Endothelial cell of umbilical vein (primary cell): ENCODE measurements around the gene ST6GALNAC2. TPM values are rescaled to one million over a fixed set of nuclear protein-coding genes. Genes with fewer than 3 reads are reported as not detected.

Experiments
- BruUV-seq: library from RNA; stranded (reverse); fragments of 400-500 nt; replicated peaks from 2 replicates; lab custom pipeline; 2021; lab: Mats Ljungman, UMichigan
- CTCF ChIA-PET: fragments of 300-600, 350-600 bp; sonication (Branson Sonifier 250); formaldehyde crosslinking; loops from one replicate; lab custom pipeline; 2021; ENCODE audit warnings: antibody characterized with exemption, inconsistent platforms; lab: Charles Lee
- POLR2A ChIA-PET: fragments of 300-600, 350-600 bp; sonication (Branson Sonifier 250); formaldehyde crosslinking; loops from one replicate; lab custom pipeline; 2021; ENCODE audit warnings: antibody characterized with exemption, inconsistent platforms; lab: Charles Lee
- DNase-seq: peaks from one replicate; pipeline ENCODE4 v3.0.0-alpha.2; 2011; ENCODE audit warnings: low read depth, low spot score
- FAIRE-seq: peaks from 2 replicates; lab custom pipeline; 2011; peaks lifted over from hg19 to GRCh38; lab: Jason Lieb, UNC
- H2AFZ ChIP-seq: 2 replicates; pipeline ENCODE4 v1.6.0; 2012; ENCODE audit warnings: low read depth, low read length, control low read depth, inconsistent platforms
- H3K27ac ChIP-seq: 2 replicates; pipeline ENCODE4 v1.5.1; 2011; ENCODE audit warnings: low read depth, mild to moderate bottlenecking, control low read depth, low read length, moderate library complexity; ENCODE audit not compliant: insufficient read depth
- H3K27me3 ChIP-seq, 2 experiments: 2 replicates each; pipeline versions ENCODE4 v1.6.0 to v1.6.1; 2011; ENCODE audit warnings: low read length in 2 of 2, mixed read lengths in 1 of 2; ENCODE audit not compliant: control insufficient read depth in 2 of 2, insufficient read depth in 2 of 2
- H3K36me3 ChIP-seq, 2 experiments: 2 replicates in 1 of 2; 3 replicates in 1 of 2; pipeline ENCODE4 v1.5.1; 2011; ENCODE audit warnings: low read length in 2 of 2, mild to moderate bottlenecking in 1 of 2, moderate library complexity in 1 of 2; ENCODE audit not compliant: control insufficient read depth in 2 of 2, insufficient read depth in 2 of 2; ENCODE audit errors: extremely low read depth in 1 of 2
- H3K4me1 ChIP-seq: 3 replicates; pipeline ENCODE4 v1.5.1; 2011; ENCODE audit warnings: mild to moderate bottlenecking, low read length; ENCODE audit not compliant: control insufficient read depth, insufficient read depth; ENCODE audit errors: extremely low read depth
- H3K4me2 ChIP-seq: 2 replicates; pipeline ENCODE4 v1.6.1; 2011; ENCODE audit warnings: low read length, control low read depth, mixed read lengths; ENCODE audit not compliant: insufficient read depth
- H3K4me3 ChIP-seq, 3 experiments: fragments of 200-600 bp in 1 of 3; sonication (generic), shearing (Covaris generic) in 1 of 3; replicated peaks in 1 of 3; 2 replicates each; pipeline ENCODE4 v1.5.1; 2011 to 2016; ENCODE audit warnings: control low read depth in 3 of 3, low read length in 3 of 3, mild to moderate bottlenecking in 2 of 3, inconsistent platforms in 1 of 3, low read depth in 1 of 3, moderate library complexity in 1 of 3; ENCODE audit not compliant: insufficient read depth in 1 of 3
- H3K79me2 ChIP-seq: 2 replicates; pipeline ENCODE4 v1.6.0; 2012; ENCODE audit warnings: low read length, inconsistent platforms; ENCODE audit not compliant: control insufficient read depth, insufficient read depth
- H3K9ac ChIP-seq: replicated peaks from 2 replicates; pipeline ENCODE3; 2011; ENCODE audit warnings: low read length, control low read depth; ENCODE audit not compliant: insufficient read depth; ENCODE audit errors: extremely low read depth
- H3K9me1 ChIP-seq: replicated peaks from 3 replicates; pipeline ENCODE4 v1.6.0; 2011; ENCODE audit warnings: mild to moderate bottlenecking, low read length; ENCODE audit not compliant: control insufficient read depth, insufficient read depth; ENCODE audit errors: extremely low read depth
- H3K9me3 ChIP-seq: replicated peaks from 2 replicates; pipeline ENCODE4 v1.5.1; 2012; ENCODE audit warnings: low read length, inconsistent platforms; ENCODE audit not compliant: control insufficient read depth, insufficient read depth
- H4K20me1 ChIP-seq: replicated peaks from 2 replicates; pipeline ENCODE3; 2011; ENCODE audit warnings: mild to moderate bottlenecking, low read length; ENCODE audit not compliant: control insufficient read depth, insufficient read depth; ENCODE audit errors: extremely low read depth
- EZH2 ChIP-seq: IDR thresholded peaks from 2 replicates; pipeline ENCODE4 v1.6.1; 2012; ENCODE audit warnings: borderline replicate concordance, low read depth, mild to moderate bottlenecking, moderate library complexity, low read length, inconsistent platforms; ENCODE audit not compliant: severe bottlenecking
- FOS ChIP-seq: IDR thresholded peaks from 2 replicates; pipeline ENCODE4 v1.6.1; 2011; ENCODE audit warnings: mild to moderate bottlenecking, low read length, moderate library complexity, borderline replicate concordance; ENCODE audit not compliant: insufficient read depth
- GATA2 ChIP-seq: IDR thresholded peaks from 2 replicates; pipeline ENCODE4 v1.7.0; 2011; ENCODE audit warnings: low read depth, mild to moderate bottlenecking, moderate library complexity, mixed read lengths, low read length; ENCODE audit not compliant: insufficient read length, insufficient read depth
- JUN ChIP-seq: IDR thresholded peaks from 2 replicates; pipeline ENCODE4 v1.6.1; 2011; ENCODE audit warnings: borderline replicate concordance, low read depth; ENCODE audit not compliant: insufficient read length, insufficient read depth
- MYC ChIP-seq: IDR thresholded peaks from one replicate; pipeline ENCODE4 v1.6.1; 2011; ENCODE audit warnings: mild to moderate bottlenecking, low read depth, low read length
- POLR2A ChIP-seq: IDR thresholded peaks from 2 replicates; pipeline ENCODE4 v1.6.1; 2012; ENCODE audit warnings: low read depth, mild to moderate bottlenecking, control low read depth, low read length
- POLR2AphosphoS5 ChIP-seq: IDR thresholded peaks from 2 replicates; pipeline ENCODE4 v1.6.1; 2012; ENCODE audit warnings: low read depth, mild to moderate bottlenecking, control low read depth, low read length, moderate library complexity; ENCODE audit not compliant: insufficient read depth
- dilution Hi-C: fragments of 300-500 bp; cut with MboI; formaldehyde crosslinking; loops from one replicate; pipeline ENCODE4 v1.15.0; 2019; ENCODE audit warnings: low sequenced_read_pairs; ENCODE audit not compliant: extremely low pct_ligation_motif_present
- intact Hi-C: fragments of 100-400 bp; cut with micrococcal nuclease; formaldehyde crosslinking; loops from one replicate; pipeline ENCODE4 v1.10.0; 2022
- polyA plus RNA-seq, 4 experiments: library from polyadenylated mRNA; depleted of rRNA in 3 of 4; stranded (reverse) in 3 of 4; unstranded in 1 of 4; fragments of >200 nt; gene quantifications; 2 replicates each; pipeline versions ENCODE4 v1.2.1 to v1.2.3, GENCODE V29; 2011 to 2012; ENCODE audit warnings: missing spikeins in 1 of 4
- total RNA-seq: library from RNA; stranded (reverse); gene quantifications from 2 replicates; pipeline ENCODE4 v1.2.3, GENCODE V29; 2021
- TF ChIP-seq, protein P1 (sequence below): IDR thresholded peaks from 2 replicates; pipeline ENCODE4 v1.6.1; 2011; ENCODE audit not compliant: insufficient read depth, insufficient read length
- TF ChIP-seq, protein P2 (sequence below), 2 donors: IDR thresholded peaks; 1 replicate in 1 of 2; 2 replicates in 1 of 2; pipeline ENCODE4 v1.5.1; 2011; ENCODE audit warnings: low read length in 2 of 2, mild to moderate bottlenecking in 2 of 2, moderate library complexity in 2 of 2, control low read depth in 1 of 2, inconsistent platforms in 1 of 2, low read depth in 1 of 2; ENCODE audit not compliant: insufficient read depth in 1 of 2; ENCODE audit errors: extremely low read depth in 1 of 2

Gene ST6GALNAC2
- total and polyA plus RNA-seq, 2 donors (not counting 3 experiments of a cell fraction or from before 2014, with no cell fraction given): 0.59 to 1.7 TPM

DNA sequence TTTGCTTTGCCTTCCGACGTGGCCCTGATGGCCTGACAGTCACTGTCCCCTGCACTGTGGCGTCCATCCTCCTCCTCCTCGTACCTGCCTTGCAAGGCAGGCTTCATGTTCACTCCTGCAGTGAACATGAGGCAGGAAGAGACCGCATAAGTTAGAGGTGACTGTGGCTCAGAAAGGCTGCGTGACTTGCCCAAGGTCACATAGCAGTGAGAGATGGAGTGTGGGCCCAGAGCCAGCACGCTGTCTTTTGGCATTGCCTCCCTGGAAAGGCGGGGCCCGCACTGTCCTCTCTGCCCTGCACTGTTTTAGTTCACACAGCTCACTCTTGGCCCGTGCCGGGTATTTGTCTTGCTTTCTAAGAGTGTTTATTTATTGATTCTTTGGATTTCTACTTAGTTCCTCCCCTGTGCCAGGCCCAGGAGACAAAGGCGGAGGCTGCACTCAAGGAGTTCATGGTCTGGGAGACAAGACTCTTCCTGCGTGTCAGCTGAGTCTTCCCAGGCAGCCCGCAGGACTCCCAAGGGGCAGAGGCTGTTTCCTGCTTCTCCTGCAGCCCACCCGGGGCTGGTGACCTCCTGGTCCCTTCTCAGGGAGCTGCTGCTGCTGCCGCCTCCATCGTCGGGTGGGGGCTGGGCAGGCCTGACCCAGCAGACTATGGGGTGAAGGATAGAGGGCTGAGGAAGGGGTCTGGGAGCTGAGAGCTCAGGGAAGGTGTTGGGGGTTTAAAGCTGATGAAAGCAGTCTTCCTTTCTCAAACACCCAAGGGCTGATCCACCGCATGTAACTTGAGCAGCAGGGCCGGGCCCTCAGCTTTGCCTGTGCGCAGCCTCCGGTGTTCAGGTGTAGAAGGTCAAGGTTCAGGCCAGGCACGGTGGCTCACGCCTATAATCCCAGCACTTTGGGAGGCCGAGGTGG, 60.8 kb downstream of the ST6GALNAC2 start:
- DNase-seq (no peak), FAIRE-seq (no peak)
- Histone ChIP-seq H3K9me1 (no peaks in the 10 kb centered on the region), H3K4me1 (peaks cover 18% of the 10 kb centered on the region), H4K20me1 (no peaks in the 10 kb centered on the region), H3K36me3 (no peaks in the 10 kb centered on the region), H3K4me3 (no peak overlapping the region), H3K79me2 (no peaks in the 10 kb centered on the region), H3K27ac (no peak overlapping the region), H2AFZ (peak overlapping the region; percentile 37), H3K4me2 (no peak overlapping the region), H3K9me3 (no peaks in the 10 kb centered on the region), H3K27me3 (no peaks in the 10 kb centered on the region), H3K9ac (no peak overlapping the region)
- dilution Hi-C loops: no loop called here
- BruUV-seq: no TSS peak
- ChIA-PET POLR2A (no interaction called here), CTCF (interaction anchor here (1.0 to 5.9 kb wide), 12 partner anchors 12 to 190 kb away, joined by 3 to 112 read pairs (median 15); partner anchors contain the start of genes CYGB, PRCD and ST6GALNAC2)
- intact Hi-C loops: loop anchor here (10.0 kb wide), 1 partner anchor 190 kb away; the partner anchor contains the start of gene MXRA7
- no peak for TF ChIP-seq EZH2
- no peak for TF ChIP-seq FOS
- TF ChIP-seq, protein P1, sequence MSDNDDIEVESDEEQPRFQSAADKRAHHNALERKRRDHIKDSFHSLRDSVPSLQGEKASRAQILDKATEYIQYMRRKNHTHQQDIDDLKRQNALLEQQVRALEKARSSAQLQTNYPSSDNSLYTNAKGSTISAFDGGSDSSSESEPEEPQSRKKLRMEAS: no peak
- TF ChIP-seq, protein P2, sequence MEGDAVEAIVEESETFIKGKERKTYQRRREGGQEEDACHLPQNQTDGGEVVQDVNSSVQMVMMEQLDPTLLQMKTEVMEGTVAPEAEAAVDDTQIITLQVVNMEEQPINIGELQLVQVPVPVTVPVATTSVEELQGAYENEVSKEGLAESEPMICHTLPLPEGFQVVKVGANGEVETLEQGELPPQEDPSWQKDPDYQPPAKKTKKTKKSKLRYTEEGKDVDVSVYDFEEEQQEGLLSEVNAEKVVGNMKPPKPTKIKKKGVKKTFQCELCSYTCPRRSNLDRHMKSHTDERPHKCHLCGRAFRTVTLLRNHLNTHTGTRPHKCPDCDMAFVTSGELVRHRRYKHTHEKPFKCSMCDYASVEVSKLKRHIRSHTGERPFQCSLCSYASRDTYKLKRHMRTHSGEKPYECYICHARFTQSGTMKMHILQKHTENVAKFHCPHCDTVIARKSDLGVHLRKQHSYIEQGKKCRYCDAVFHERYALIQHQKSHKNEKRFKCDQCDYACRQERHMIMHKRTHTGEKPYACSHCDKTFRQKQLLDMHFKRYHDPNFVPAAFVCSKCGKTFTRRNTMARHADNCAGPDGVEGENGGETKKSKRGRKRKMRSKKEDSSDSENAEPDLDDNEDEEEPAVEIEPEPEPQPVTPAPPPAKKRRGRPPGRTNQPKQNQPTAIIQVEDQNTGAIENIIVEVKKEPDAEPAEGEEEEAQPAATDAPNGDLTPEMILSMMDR (IDR thresholded peaks at IDR 0.05; ENCODE audit: extremely low read depth in 1 of 2, insufficient read depth in 1 of 2, low read depth in 1 of 2, low read length in 2 of 2): no peak
- no peak for TF ChIP-seq JUN
- no peak for TF ChIP-seq MYC
- TF ChIP-seq POLR2A: no peak
- TF ChIP-seq GATA2: no peak
- TF ChIP-seq POLR2AphosphoS5: no peak
